NB4 (cell line): ENCODE data around the gene DDX51.
A peak's percentile ranks its signal among the peaks of the same experiment; 100 is the strongest.

Experiments used
- DNase-seq: peaks from one replicate; pipeline ENCODE4 v3.0.0; 2010; ENCODE audit warnings: low read depth
- H3K4me3 ChIP-seq: one replicate; pipeline ENCODE4 v1.5.1; 2011; ENCODE audit warnings: mild to moderate bottlenecking, low read depth, low read length, moderate library complexity
- MYC ChIP-seq: IDR thresholded peaks from 2 replicates; pipeline ENCODE4 v1.6.1; 2011; ENCODE audit warnings: low read depth, low read length
- POLR2A ChIP-seq: IDR thresholded peaks from 2 replicates; pipeline ENCODE4 v1.6.1; 2011; ENCODE audit warnings: mild to moderate bottlenecking; ENCODE audit not compliant: insufficient read length; ENCODE audit errors: extremely low read depth
- TF ChIP-seq, protein P1 (sequence below): IDR thresholded peaks from 2 replicates; pipeline ENCODE4 v1.6.1; 2011; ENCODE audit warnings: low read depth, low read length
- TF ChIP-seq, protein P2 (sequence below): IDR thresholded peaks from one replicate; pipeline ENCODE4 v1.5.1; 2012; ENCODE audit warnings: low read depth, low read length

DDX51 gene

DNA sequence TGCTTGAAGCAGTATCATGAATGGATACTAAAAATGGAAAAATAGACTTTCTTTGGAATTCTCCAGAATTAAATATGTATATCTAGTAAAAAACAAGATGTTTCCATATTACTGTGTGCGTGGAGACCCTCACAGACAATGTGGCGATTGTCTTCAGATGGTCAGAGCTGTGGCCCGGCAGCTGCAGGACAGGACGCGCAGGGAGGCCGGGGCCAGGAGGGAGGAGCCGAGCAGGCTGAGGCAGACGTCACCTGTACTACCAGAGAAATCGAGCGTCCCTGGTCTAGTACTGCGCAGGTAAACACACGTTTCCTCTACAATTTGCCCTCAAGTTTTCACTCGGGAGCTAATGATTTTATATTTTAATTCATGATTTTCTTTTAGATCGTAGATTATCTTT lies 22.8 kb downstream of the DDX51 start:
- DNase-seq, result no peak
- TF ChIP-seq, protein P1, sequence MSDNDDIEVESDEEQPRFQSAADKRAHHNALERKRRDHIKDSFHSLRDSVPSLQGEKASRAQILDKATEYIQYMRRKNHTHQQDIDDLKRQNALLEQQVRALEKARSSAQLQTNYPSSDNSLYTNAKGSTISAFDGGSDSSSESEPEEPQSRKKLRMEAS, result no peak
- no peak for TF ChIP-seq POLR2A
- TF ChIP-seq, protein P2, sequence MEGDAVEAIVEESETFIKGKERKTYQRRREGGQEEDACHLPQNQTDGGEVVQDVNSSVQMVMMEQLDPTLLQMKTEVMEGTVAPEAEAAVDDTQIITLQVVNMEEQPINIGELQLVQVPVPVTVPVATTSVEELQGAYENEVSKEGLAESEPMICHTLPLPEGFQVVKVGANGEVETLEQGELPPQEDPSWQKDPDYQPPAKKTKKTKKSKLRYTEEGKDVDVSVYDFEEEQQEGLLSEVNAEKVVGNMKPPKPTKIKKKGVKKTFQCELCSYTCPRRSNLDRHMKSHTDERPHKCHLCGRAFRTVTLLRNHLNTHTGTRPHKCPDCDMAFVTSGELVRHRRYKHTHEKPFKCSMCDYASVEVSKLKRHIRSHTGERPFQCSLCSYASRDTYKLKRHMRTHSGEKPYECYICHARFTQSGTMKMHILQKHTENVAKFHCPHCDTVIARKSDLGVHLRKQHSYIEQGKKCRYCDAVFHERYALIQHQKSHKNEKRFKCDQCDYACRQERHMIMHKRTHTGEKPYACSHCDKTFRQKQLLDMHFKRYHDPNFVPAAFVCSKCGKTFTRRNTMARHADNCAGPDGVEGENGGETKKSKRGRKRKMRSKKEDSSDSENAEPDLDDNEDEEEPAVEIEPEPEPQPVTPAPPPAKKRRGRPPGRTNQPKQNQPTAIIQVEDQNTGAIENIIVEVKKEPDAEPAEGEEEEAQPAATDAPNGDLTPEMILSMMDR, result no peak
- no peak for TF ChIP-seq MYC
- no peak overlapping the region for H3K4me3 ChIP-seq

DNA sequence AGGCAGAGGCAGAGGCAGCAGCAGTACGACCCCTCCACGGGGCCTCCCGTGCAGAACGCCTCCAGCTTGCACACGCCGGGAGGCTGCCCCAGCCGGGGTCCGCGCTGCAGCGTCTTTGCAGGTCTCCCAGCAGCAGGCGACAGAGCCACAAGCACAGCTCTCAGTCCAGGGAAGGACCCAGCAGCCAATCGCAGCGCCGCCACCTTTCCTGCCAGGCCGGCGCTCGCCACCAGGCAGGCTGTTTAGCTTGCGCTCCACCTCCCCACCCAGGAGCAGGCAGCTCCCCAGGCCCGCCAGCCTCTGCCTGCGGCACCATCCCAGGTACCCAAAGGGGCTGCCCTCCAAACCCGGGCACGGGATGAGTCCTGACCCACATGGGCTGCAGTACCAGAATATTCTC lies 25.2 kb downstream of the DDX51 start:
- no peak for DNase-seq
- no peak overlapping the region for H3K4me3 ChIP-seq

GRCh38 chr12:132117558-132117875 lies 26.6 kb downstream of the DDX51 start:
- no peak overlapping the region for H3K4me3 ChIP-seq
- TF ChIP-seq, protein P1, result no peak
- TF ChIP-seq POLR2A (no peak), MYC (no peak)
- TF ChIP-seq, protein P2, result no peak
- peak; percentile 38 for DNase-seq

More for the DNA sequence above, 25.2 kb downstream of the DDX51 start:
- no peak for TF ChIP-seq MYC

DNA sequence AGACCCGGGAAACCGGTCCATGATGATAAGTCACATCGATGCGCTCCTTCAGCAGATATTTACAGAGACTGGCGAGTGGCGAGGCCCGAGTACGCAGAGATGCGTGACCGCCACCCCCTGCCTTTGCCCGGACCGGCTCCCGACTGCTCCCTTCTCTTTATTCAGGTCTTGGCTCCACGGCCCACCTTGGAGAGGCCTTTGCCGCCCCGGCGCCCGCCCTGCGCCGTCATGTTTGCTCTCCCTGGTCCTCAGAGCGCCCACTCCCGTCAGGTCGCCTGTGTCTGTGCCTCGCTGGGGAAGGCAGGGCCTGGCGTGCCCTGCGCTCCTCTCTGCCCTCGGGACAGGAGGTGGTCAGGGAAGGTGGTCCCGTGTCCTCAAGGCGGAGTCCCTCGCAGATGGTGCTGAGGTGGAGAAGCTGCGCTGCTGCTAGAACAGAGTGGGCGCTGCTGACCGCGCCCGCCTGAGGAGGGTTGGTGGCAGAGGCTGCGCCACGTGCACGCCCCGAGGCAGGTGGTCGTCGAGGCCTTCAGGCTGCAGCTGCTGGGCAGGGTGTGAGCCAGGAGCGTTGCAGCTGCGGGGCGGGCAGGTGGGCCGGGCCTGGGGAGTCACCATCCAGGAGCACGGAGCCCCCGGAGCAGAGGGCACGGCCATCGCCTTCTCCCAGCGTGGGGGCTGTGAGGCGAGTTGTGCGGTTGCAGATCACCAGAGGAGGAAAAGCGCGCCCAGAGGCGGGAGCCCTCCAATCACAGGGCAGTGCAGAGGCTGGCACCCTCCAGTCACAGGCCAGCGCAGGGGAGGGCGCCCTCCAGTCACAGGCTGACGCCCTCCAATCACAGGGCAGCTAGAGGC lies 27.2 kb downstream of the DDX51 start:
- TF ChIP-seq, protein P1, result no peak
- TF ChIP-seq POLR2A (no peak), MYC (no peak)
- TF ChIP-seq, protein P2, result no peak

DNA sequence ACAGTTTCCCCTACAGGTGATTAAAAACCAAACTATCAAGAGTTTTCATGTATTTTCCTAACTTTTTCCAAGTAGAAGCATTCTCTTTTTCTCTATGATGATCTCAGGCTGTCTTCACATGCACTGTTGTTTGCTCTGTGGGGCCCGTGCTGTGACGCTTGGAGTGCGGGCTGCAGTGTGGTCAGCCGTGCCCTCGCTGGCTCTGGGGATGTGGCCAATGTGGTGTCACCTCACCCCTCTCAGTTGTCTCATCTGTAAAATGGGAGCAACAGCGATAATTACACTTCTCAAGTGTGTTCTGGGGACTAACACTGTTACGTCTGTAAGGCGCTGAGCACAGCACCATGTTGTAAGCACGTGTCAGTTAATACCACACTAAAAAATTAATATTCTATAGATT lies 28.6 kb downstream of the DDX51 start:
- DNase-seq, result no peak
- TF ChIP-seq POLR2A (no peak), MYC (no peak)
- TF ChIP-seq, protein P1, result no peak
- TF ChIP-seq, protein P2, result no peak
- no peak overlapping the region for H3K4me3 ChIP-seq

More for the DNA sequence above, 27.2 kb downstream of the DDX51 start:
- DNase-seq, result no peak
- H3K4me3 ChIP-seq, result no peak overlapping the region

- DNase-seq, result no peak
- TF ChIP-seq POLR2A (no peak), MYC (no peak)
- TF ChIP-seq, protein P1, result no peak
- TF ChIP-seq, protein P2, result no peak
- H3K4me3 ChIP-seq, result no peak overlapping the region
Observed at GRCh38 chr12:132114667-132115066, 29.5 kb downstream of the DDX51 start.
